Activated CD4-positive, alpha-beta T cell treated with anti-CD3 and anti-CD28 coated beads, Interleukin-2, amount 50 U/mL, for 16 hours (primary cell): ENCODE data around the gene SLC66A2.

ENCODE experiments used
- DNase-seq: peaks from one replicate; pipeline ENCODE4 v3.0.0-alpha.2; 2020

The SLC66A2 gene

DNA sequence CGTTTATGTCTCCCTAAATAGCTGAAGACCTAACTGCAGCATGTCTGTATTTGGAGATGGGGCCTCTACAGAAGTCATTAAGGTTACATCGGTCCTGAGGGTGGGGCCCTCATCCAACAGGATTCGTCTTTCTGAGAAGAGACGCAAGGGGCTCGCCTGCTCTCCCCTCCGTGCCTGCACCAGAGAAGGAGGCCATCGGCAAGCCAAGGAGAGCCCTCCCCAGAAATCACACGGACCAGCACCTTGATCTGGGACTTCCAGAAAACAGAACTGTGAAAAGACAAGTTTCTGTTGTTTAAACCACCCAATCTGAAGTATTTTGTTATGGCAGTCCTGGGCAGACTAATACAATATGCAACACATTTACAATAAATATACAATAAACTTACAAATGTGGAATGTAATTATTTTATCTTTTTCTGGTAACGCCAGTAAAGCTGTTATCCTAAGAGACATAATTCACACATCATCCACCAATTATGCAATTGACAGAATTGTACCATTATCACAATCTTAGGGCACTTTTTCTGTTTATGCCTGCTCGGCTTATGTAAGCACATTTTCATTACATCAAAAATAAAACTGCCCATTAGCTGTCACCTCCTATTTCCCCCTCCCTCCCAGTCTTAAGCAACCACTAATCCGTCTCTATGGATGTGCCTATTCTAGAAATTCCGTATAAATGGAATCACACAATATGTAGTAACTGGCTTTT lies 19.1 kb upstream of the SLC66A2 start:
- no peak for DNase-seq

DNA sequence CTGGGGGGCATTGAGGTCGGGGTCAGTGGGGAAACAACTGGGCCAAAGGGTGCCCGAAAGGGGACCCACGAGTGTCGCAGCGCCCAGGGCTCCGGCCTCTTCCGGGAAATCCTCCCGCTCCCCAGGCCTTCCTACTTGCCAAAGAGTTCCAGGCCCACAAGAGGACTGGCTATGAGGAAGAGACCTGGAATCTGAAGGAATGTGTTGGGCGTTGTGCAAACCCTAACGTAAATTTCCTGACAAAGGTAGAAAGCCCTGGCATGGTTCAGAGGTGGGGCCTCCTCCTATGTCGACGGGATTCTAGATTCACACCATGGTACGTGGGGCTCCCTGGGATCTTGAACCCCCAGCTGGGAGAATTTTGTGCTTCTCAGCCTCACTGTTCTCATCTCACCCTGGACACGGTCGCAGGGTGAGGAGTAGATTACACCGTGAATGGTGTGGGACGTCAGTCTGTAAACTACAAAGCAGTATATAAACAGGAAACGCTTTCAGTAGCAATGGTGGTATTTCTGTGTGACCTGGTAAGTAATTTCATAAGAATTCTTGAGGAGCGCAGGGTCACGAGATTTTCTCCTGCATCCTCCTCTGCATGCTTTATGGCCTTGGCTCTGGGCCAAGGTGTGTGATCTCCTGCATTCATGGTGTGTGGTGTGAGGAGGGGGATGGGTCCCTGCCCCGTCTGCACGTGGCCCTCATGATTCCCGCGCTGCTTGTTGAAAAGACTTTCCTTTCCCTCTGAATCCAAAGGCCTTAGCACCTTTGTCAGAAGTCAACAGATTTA lies 13.9 kb upstream of the SLC66A2 start:
- no peak for DNase-seq

DNA sequence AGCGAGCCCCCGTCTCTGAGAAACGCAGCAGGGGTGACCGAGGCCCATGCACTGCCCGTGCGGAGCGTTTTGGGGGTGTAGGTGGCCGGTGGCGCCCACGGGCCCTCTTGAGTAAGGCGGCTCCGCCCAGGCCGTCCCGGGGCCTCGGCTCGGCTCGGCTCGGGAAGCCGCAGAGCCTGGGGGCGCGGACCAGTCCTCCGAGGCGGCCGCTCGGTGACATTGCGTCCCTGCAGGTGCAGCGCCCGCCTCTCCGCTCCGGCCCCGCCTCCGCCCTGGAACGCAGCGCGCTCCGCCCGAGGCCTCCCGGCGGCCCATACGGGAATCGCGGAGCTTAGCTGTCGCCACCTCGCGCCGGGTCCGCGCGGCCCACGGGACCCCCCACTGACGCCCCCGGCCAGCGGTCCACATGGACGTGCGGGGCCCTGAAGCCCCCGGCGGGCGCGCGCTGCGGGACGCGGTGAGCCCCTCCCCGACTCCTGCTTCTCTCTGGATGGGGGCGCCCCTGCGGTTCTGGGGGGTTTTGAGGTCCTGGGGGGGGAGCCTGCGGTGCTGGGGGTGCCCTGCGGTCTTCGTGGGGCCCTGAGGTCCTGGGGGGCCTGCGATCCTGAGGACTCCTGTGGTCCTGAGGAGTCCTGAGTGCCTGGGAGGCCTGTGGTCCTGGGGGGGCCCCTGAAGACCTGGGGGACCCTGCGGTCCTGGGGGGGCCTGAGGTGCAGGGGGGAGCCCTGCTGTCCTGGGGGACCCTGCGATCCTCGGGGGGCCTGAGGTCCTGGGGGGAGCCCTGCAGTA lies 13.1 kb upstream of the SLC66A2 start, which contains the start of gene HSBP1L1:
Gene HSBP1L1 (plus strand): TSS at position 314 of the 789 bp plus-strand sequence. CDS start 93 bp downstream, at position 407.
- peak; percentile 52 for DNase-seq

DNA sequence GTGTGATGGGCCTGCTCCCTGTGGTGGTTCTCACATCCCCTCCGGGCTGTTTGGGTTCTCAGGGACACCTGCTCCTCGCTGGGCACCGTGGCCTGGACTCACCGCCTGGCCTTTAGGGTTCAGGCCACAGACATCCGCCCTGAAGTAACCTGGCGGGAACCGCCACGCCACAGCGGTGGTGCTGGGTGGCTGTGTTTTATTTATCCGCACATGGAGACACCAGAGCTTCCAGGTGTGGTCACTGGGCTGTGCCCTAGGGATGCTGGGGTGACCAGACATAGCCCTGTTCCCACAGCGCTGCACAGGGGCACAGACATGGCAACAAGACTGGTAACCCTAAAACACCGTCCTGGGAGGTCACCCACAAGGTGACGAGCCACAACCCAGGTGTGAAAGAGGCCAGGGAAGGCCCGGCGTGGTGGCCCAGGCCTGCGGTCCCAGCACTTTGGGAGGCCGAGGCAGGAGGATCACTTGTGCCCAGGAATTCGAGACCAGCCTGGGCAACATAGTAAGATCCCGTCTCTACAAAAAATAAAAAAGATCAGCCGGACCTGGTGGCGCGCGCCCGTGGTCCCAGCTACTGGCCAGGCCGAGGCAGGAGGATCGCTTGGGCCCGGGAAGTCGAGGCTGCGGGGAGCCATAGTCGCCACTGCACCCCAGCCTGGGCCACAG lies 12.3 kb upstream of the SLC66A2 start:
- no peak for DNase-seq

DNA sequence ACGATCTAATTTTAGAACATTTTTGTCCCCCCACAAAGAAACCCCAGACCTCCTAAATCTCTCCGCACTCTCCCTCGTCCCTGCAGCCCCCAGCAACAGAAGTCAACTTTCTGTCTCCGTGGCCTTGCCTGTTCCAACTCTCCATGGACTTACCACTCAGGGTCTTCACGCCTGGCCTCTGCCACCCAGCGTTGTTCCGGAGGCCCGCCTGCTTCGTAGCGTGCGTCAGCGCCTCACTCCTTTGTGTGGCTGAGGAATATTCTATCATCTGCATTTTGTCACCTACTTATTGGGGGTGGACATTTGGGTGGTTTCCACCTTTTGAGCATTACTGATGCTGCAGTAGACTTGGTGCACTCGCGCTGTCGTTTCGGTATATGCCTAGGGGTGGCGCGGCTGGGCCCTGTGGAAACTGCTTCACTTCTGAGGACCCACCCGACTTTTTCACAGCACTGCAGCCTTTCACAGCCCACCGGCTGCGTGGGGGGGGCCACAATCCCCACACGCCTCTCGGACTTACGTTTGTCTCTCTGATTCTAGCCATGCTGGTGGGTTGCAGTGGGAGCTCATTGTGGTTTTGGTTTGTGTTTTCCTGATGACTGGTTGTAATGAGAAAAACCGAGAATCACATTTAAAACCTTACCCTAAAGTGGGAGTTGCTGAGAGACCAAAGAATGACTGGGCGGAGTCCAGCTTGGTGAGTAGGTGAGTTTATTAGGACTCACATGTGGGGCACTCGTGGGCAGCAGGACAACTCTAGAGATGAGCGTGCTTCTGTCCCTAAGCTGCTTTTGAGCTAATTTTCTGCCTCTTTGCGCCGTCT lies 11.6 kb upstream of the SLC66A2 start:
- peak; percentile 85 for DNase-seq

DNA sequence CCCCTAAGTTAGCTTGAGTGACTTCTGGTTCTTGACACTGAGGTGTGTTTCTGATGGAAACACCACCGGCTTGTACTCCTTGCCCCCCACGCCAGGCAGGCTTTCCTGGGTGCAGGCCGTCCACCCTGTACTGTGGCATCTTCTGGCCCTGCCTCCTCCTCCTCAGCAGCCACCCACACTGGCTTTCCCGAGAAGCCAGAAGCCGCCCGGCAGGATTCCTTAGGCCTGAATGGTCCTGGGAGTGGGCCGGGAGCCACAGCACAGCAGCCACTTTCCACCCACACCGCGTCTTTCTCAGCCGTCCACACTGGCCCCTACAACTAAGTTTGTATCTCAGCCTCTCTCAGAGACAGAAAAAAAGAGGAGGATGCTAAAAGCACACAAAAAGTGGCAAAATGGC lies 10.9 kb upstream of the SLC66A2 start:
- DNase-seq, result no peak

DNA sequence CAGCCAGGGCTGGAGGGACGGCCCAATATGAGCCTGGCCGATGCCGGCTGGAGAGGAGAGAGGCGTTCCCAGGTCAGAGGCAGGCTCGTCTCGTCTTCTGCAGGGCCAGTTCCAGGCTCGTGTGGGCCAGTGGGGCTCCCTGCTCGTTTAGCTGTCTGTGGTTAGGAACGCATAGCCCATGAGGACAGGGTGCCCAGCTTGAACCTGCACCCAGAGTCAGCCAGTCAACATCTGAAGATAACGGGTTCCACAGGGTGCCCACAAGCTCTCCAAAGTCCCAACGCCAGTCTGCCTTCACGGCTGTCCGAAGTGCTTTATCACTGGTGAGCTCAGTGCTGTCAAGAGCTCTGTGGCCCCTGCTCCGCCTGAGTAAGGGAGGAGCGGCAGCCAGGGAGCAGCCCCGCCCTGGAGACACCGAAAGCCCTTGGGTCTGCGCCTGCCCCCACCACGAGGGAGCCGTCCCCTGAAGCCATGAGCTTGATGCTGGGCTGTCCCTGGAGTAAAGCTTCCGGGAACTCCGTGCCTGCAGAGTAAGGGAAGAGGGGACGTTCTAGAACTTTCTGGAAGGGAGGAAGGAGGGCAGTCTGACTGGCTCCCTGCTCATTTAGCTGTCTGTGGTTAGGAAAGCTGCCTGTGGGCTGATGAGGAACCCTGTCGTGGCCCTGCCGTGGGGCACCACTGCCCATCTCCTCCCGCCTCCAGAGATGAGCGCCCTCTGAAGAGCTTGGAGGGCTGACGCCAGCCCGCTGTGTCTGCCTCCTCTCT lies 10.3 kb upstream of the SLC66A2 start:
- DNase-seq, result no peak

DNA sequence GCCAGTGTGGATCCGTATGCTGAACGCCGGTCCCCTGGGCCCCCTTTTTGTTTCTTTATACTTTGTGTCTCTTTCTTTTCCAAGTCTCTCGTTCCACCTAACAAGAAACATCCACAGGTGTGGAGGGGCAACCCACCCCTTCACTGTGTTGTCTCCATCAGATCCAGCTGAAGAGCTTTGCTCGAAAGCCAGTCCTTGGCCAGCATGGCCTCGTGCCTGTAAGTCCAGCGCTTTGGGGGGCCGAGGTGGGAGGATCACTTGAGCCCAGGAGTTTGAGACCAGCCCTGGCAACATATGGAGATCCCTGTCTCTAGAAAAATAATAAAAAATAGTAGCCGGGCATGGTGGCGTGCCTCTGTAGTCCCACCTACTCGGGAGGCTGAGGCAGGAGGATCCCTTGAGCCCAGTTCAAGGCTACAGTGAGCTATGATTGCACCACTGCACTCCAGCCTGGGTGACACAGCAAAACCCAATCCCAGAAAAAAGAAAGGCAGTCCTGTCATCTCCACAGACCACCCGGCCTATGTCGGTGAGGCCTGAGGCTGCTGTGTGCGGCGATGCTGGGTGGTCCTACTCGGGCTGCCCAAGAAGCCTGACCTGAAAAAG lies 9.6 kb upstream of the SLC66A2 start:
- DNase-seq, result no peak

DNA sequence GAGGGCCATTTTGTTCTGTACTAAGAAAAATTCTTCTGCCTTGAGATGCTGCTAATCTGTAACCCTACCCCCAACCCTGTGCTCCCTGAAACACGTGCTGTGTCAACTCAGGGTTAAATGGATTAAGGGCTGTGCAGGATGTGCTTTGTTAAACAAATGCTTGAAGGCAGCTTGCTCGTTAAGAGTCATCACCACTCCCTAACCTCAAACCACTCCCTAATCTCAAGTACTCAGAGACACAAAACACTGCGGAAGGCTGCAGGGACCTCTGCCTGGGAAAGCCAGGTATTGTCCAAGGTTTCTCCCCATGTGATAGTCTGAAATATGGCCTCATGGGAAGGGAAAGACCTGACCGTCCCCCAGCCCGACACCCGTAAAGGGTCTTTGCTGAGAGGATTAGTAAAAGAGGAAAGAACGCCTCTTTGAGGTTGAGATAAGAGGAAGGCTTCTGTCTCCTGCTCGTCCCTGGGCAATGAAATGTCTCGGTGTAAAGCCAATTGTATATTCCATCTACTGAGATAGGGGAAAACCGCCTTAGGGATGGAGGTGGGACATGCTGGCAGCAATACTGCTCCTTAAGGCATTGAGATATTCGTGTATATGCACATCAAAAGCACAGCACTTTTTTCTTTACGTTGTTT lies 8.8 kb upstream of the SLC66A2 start:
- peak; percentile 45 for DNase-seq

DNA sequence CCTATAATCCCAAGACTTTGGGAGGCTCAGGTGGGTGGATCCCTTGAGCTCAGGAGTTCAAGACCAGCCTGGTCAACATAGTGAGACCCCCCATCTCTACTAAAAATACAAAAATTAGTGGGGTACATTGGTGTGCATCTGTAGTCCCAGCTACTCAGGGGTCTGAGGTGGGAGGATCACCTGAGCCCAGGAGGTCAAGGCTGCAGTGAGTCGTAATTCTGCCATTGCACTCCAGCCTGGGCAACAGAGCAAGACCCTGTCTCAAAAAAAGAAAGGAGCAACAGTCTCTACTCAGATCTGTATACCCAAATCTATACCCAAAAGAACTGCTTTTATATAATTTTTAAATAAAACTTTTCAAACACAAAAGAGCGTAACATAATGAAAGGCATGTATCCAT lies 7.5 kb upstream of the SLC66A2 start:
- no peak for DNase-seq

DNA sequence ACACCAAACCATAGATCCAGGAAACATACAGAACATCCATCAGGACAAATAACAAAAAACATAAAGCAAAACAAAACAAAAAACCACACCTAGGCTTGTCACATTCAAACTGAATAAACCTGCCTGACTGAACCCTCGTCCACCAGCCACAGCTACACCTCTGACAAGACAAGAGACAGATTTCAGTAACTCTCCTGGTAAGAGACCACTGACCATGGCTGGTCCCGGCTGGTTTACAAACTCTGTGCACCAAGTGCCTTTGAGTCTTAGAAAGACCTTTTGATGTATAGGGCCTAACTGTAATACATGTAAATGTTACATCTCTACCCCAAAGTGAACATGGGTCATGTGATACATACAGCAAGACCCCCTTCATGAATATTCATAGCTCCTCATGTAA lies 4.8 kb upstream of the SLC66A2 start:
- DNase-seq, result no peak

DNA sequence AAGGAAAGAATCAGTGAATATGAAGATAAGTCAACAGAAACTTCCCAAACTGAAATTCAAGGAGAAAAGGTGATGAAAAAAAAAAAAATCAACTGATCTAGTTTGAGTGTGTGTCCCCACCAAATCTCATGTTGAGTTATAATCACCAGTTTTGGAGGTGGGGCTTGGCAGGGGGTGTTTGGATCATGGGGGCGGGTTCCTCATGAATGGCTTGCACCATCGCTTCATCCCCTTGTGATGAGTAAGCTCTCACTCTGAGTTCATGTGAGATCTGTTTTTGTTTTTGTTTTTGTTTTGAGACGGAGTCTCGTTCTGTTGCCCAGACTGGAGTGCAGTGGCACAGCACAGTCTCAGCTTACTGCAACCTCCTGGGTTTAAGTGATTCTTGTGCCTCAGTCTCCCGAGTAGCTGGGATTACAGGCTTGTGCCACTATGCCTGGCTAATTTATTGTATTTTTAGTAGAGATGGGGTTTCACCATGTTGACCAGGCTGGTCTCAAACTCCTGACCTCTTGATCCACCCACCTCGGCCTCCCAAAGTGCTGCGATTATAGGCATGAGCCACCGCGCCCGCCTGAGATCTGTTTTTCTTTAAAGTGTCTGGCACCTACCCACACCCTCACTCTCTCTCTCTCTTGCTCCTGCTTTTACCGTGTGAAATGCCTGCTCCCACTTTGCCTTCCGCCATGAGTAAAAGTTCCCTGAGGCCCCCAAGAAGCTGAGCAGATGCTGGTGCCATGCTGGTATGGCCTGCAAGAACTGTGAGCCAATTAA lies 4.0 kb upstream of the SLC66A2 start:
- peak; percentile 37 for DNase-seq

DNA sequence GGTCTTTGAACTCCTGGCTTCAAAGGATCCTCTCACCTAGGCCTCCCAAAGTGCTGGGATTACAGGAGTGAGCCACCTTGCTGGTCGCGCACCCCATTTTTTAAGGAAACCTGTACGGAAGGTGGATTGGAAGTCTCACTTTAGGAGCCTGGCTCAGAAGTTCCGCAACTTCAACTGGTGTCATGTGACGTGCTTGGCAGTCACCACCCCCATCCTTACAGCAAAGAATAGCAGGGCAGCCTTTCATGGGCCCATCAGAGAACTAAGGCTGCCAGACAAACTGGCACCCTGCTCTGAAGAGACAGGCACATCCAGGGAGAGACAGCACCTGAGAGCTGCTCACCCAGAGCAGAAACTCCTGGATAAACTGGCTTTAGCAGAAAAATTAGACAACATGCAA lies 3.3 kb upstream of the SLC66A2 start:
- no peak for DNase-seq

DNA sequence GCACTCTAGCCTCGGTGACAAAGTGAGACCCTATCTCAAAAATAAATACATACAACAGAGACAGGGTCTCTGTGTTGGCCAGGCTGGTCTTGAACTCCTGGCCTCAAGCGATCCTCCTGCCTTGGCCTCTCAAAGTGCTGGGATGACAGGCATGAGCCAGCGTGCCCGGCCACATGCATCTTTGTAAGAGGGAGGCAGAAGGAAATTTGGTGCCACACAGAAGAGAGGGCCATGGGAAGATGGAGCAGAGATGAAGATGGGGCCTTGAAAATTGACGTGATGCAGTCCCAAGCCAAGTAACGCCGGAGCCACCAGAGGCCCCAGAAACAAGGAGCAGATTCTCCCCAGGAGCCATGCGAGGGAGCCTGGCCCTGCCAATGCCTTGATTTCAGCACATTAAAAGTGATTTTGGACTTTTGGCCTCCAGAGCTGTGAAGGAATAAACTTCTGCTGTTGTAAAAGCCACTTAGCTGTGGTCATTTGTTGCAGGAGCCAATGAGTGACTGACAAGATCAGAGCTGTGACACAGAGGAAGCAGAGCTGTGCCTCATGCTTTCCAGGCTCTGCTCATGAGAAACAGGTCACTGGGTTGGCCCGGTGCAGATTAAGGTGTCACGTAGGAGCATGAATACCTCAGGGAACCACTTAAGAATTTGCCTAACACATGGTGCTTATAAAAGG lies 2.7 kb upstream of the SLC66A2 start:
- no peak for DNase-seq

DNA sequence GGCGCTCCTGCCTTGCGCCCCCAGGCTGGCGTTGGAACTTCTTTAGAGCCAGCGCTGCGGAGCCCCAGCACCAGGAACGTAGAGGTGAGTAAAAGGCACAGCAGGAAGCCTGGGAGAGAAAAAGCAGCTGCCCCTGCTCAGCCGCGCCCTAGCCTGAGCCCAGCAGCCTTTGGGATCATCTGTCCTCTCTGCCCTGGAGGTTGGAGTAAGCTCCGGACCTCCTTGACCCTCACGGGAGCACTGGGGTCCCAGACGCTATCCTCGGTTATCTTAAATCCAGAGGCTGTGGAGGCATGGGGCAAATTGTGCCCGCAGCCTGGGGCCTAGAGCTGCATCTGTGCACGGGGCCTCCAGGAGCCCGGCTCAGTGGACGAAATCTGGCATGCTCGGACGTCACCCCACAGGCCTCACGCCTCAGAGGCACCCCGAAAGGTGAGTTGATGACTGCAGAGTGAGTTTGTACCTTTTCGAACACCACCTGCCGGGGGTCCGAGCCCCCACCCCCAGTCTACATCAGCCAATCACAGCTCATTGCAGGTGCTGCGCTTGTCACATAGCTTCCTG lies 1.6 kb upstream of the SLC66A2 start:
- DNase-seq, result no peak

DNA sequence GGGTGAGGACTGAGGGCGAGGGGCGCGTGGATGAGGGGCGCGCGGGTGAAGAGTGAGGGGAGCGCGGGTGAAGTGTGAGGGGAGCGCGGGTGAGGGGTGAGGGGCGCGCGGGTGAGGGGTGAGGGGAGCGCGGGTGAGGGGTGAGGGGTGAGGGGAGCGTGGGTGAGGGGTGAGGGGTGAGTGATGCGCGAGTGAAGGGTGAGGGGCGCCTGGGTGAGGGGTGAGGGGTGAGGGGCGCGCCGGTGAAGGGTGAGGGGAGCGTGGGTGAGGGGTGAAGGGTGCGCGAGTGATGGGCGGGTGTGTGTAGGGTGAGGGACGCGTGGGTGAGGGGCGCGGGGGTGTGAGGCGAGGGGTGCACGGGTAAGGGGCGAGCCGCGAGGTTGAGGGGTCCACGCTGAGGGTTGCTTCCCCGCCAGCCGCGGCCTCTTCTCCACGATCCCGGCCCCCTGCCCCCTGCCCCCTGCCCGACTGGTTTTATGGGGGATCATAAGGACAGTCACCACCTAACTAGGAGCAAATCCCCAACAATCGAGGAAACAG lies 1.1 kb upstream of the SLC66A2 start:
- no peak for DNase-seq

DNA sequence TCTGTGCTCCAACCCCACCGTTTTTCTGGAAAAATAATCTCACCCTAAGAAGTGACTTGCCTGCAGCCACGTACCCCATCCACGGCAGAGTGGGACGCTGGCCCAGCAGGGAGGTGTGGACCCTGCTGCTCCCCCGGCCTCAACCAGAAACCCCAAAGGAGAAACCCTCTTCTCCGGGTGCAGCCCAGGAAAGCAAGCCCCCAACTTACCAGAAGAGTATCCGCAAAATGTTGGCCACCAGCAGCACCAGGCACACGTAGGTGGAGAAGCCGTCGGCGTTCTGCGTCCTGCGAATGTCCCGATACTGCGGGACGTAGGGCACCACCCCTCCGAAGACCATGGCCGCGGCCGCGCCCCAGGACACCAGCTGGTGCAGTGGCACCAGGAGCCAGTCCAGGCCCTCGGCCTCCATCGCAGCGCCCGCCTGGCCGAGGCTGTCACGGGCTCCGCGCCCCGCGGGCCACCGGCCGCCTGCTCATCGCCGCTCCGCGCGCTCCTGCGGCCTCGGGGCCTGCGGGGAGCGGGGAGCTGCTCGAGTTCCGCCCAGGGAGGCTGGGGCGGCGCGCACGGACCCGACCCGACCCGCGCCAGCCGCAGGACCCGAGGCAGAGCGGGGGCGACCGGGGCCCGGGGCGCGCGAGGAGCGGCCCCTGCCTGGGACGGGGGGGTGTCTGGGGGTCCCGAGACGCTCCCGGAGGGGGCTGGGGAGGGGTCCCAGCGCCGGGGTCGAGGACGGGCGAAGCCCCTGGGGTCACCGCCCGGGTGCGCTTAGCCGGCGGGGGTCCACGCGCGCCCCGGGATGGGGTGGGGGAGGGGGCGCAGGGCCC lies 725 bp downstream of the SLC66A2 start:
- DNase-seq, result no peak
